Mesenchymal stem cell (in vitro differentiated cells and primary cell): ENCODE measurements around the gene CP.
A peak's percentile ranks its signal among the peaks of the same experiment; 100 is the strongest.

ENCODE experiments used
- DNase-seq: peaks from one replicate; pipeline ENCODE4 v3.0.0-alpha.2; 2013
- H2AFZ ChIP-seq: one replicate; pipeline ENCODE4 v1.6.1; 2013; ENCODE audit warnings: low read depth, mild to moderate bottlenecking, control low read depth, inconsistent platforms, low read length, moderate library complexity
- H2AK5ac ChIP-seq: 2 replicates; pipeline ENCODE4 v1.6.1; 2013; ENCODE audit warnings: low read length, moderate library complexity, mild to moderate bottlenecking, inconsistent platforms; ENCODE audit not compliant: severe bottlenecking
- H2BK120ac ChIP-seq: one replicate; pipeline ENCODE4 v1.6.1; 2013; ENCODE audit warnings: low read depth, mild to moderate bottlenecking, inconsistent platforms, low read length, moderate library complexity
- H2BK12ac ChIP-seq, 2 experiments: one replicate each; pipeline ENCODE4 v1.6.1; 2013; ENCODE audit warnings: inconsistent platforms in 2 of 2, low read length in 2 of 2, mild to moderate bottlenecking in 2 of 2, moderate library complexity in 2 of 2, control low read depth in 1 of 2
- H2BK15ac ChIP-seq: one replicate; pipeline ENCODE4 v1.6.1; 2013; ENCODE audit warnings: mild to moderate bottlenecking, low read depth, inconsistent platforms; ENCODE audit not compliant: poor library complexity, severe bottlenecking
- H2BK5ac ChIP-seq: 2 replicates; pipeline ENCODE4 v1.6.1; 2013; ENCODE audit warnings: low read depth, mild to moderate bottlenecking, low read length, control low read depth, inconsistent platforms; ENCODE audit not compliant: poor library complexity, severe bottlenecking
- H3K14ac ChIP-seq, 2 experiments: one replicate each; pipeline ENCODE4 v1.6.1; 2013; ENCODE audit warnings: inconsistent platforms in 2 of 2, low read length in 2 of 2, control low read depth in 1 of 2, mild to moderate bottlenecking in 1 of 2, moderate library complexity in 1 of 2
- H3K18ac ChIP-seq, 2 experiments: one replicate each; pipeline ENCODE4 v1.6.1; 2013; ENCODE audit warnings: inconsistent platforms in 2 of 2, low read length in 2 of 2, control low read depth in 1 of 2, low read depth in 1 of 2, mild to moderate bottlenecking in 1 of 2
- H3K23ac ChIP-seq, 2 experiments: one replicate each; pipeline ENCODE4 v1.6.1; 2013; ENCODE audit warnings: inconsistent platforms in 2 of 2, low read length in 2 of 2, mild to moderate bottlenecking in 2 of 2, moderate library complexity in 2 of 2, control low read depth in 1 of 2
- H3K27ac ChIP-seq: 2 replicates; pipeline ENCODE4 v1.5.1; 2013; ENCODE audit warnings: mild to moderate bottlenecking, moderate library complexity, low read length, control low read depth, inconsistent platforms; ENCODE audit not compliant: poor library complexity, severe bottlenecking
- H3K27me3 ChIP-seq, 2 experiments: 2 replicates each; pipeline versions ENCODE4 v1.6.1 to v1.7.0; 2013; ENCODE audit warnings: low read length in 2 of 2, mild to moderate bottlenecking in 2 of 2, moderate library complexity in 2 of 2, control low read depth in 1 of 2, inconsistent platforms in 1 of 2; ENCODE audit not compliant: control insufficient read depth in 1 of 2, insufficient read depth in 1 of 2
- H3K36me3 ChIP-seq, 2 experiments: 2 replicates each; pipeline versions ENCODE4 v1.6.1 to v1.7.0; 2013; ENCODE audit warnings: low read length in 2 of 2, control low read depth in 1 of 2, inconsistent platforms in 1 of 2, low read depth in 1 of 2, mild to moderate bottlenecking in 1 of 2; ENCODE audit not compliant: insufficient read depth in 2 of 2, control insufficient read depth in 1 of 2
- H3K4ac ChIP-seq, 2 experiments: one replicate each; pipeline ENCODE4 v1.6.1; 2013; ENCODE audit warnings: inconsistent platforms in 2 of 2, low read length in 2 of 2, mild to moderate bottlenecking in 2 of 2, moderate library complexity in 2 of 2, control low read depth in 1 of 2, low read depth in 1 of 2
- H3K4me1 ChIP-seq: 2 replicates; pipeline ENCODE4 v1.6.1; 2013; ENCODE audit warnings: low read depth, low read length, control low read depth; ENCODE audit not compliant: control insufficient read depth, insufficient read depth
- H3K4me2 ChIP-seq: 2 replicates; pipeline ENCODE4 v1.6.1; 2013; ENCODE audit warnings: low read length, mild to moderate bottlenecking, inconsistent platforms; ENCODE audit not compliant: poor library complexity, severe bottlenecking
- H3K4me3 ChIP-seq, 2 experiments: 2 replicates each; pipeline versions ENCODE4 v1.5.1 to v1.7.0; 2013; ENCODE audit warnings: low read length in 2 of 2, mild to moderate bottlenecking in 2 of 2, control low read depth in 1 of 2, low read depth in 1 of 2; ENCODE audit not compliant: insufficient read depth in 1 of 2
- H3K79me1 ChIP-seq: replicated peaks from 2 replicates; pipeline ENCODE4 v1.6.1; 2013; ENCODE audit warnings: mild to moderate bottlenecking, control low read depth, low read length, inconsistent platforms; ENCODE audit not compliant: poor library complexity, severe bottlenecking
- H3K9ac ChIP-seq: 2 replicates; pipeline ENCODE4 v1.7.0; 2013; ENCODE audit warnings: mild to moderate bottlenecking, low read length, moderate library complexity
- H3K9me3 ChIP-seq: 2 replicates; pipeline ENCODE4 v1.7.0; 2013; ENCODE audit warnings: mild to moderate bottlenecking, low read length; ENCODE audit not compliant: control insufficient read depth
- H4K8ac ChIP-seq: one replicate; pipeline ENCODE4 v1.6.1; 2013; ENCODE audit warnings: inconsistent platforms, mild to moderate bottlenecking, low read length, moderate library complexity
- H4K91ac ChIP-seq: one replicate; pipeline ENCODE4 v1.6.1; 2013; ENCODE audit warnings: mild to moderate bottlenecking, low read length, inconsistent platforms
- WGBS: methylation state at CpG from one replicate; pipeline ENCODE4 v1.1.7; 2013; ENCODE audit warnings: mixed read lengths; 5-methylcytosine and 5-hydroxymethylcytosine counted together

CP gene

DNA sequence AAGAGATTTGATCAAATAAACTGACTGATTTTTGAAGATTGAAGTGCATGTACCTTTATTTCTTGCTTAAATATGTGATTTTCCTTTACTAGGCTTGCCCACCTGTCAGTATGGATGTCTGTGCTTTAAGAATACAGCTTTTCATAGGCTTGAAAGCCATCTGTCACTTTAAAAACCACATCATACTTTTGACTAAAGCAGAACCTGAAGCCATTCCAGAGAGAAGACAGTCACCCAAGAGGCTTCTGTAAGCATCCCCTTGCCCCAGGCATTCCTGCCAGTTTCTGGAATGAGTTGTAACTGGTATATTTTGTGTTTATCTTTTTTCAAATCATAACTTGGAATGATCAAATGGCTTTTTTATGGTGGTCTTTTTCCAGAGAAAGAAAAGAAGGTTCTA, 68.2 kb downstream of the CP start:
- Histone ChIP-seq H2BK15ac (no peak overlapping the region), H3K4me2 (no peak overlapping the region), H3K4me3 (no peak overlapping the region), H3K36me3 (peaks cover 11 to 81% of the 10 kb centered on the region in 2 experiments), H3K79me1 (peaks cover 7% of the 10 kb centered on the region), H3K14ac (no peak overlapping the region), H3K9ac (no peak overlapping the region), H2BK12ac (no peak overlapping the region), H3K4me1 (peaks cover 5% of the 10 kb centered on the region), H3K9me3 (no peaks in the 10 kb centered on the region), H3K27ac (no peak overlapping the region), H4K91ac (no peak overlapping the region), H2AK5ac (no peak overlapping the region), H2BK5ac (no peak overlapping the region), H3K18ac (no peak overlapping the region), H3K27me3 (no peaks in the 10 kb centered on the region), H2AFZ (no peak overlapping the region), H3K23ac (no peak overlapping the region), H4K8ac (no peak overlapping the region), H3K4ac (no peak overlapping the region), H2BK120ac (no peak overlapping the region)
- no peak for DNase-seq

GRCh38 chr3:149152420-149152819, 69.2 kb downstream of the CP start:
- H3K9me3 ChIP-seq, result no peaks in the 10 kb centered on the region
- no peak overlapping the region for H3K4me3 ChIP-seq
- H2AFZ ChIP-seq, result no peak overlapping the region
- peaks cover 7% of the 10 kb centered on the region for H3K79me1 ChIP-seq
- peak overlapping the region; percentile 90 for H2BK15ac ChIP-seq
- no peak overlapping the region for H3K23ac ChIP-seq
- H3K27ac ChIP-seq, result peak overlapping the region; percentile 82
- H3K36me3 ChIP-seq, result peaks cover 11 to 76% of the 10 kb centered on the region in 2 experiments
- H4K8ac ChIP-seq, result peak overlapping the region; percentile 89
- no peak overlapping the region for H2BK5ac ChIP-seq
- 0% methylated on average over 1 of the region's 2 CpGs for WGBS
- H3K18ac ChIP-seq, result peak overlapping the region; percentile 96 to 97
- H3K27me3 ChIP-seq, result no peaks in the 10 kb centered on the region
- peak overlapping the region; percentile 86 for H2AK5ac ChIP-seq
- DNase-seq, result peak; percentile 86
- H3K4me1 ChIP-seq, result peaks cover 5% of the 10 kb centered on the region
- H3K4me2 ChIP-seq, result no peak overlapping the region
- peak overlapping the region; percentile 91 for H4K91ac ChIP-seq
- peak overlapping the region; percentile 42 for H3K9ac ChIP-seq
- peak overlapping the region; percentile 78 for H2BK120ac ChIP-seq
- H3K14ac ChIP-seq, result peak overlapping the region in 1 of 2 experiments; percentile 94
- peak overlapping the region; percentile 84 to 88 for H3K4ac ChIP-seq
- H2BK12ac ChIP-seq, result peak overlapping the region; percentile 75 to 100

- H3K4me1 ChIP-seq, result peaks cover 5% of the 10 kb centered on the region
- peak overlapping the region; percentile 42 for H3K9ac ChIP-seq
- peaks cover 7% of the 10 kb centered on the region for H3K79me1 ChIP-seq
- peaks cover 8 to 76% of the 10 kb centered on the region in 2 experiments for H3K36me3 ChIP-seq
- H3K4me3 ChIP-seq, result no peak overlapping the region
- H3K23ac ChIP-seq, result no peak overlapping the region
- no peak overlapping the region for H2BK12ac ChIP-seq
- no peak overlapping the region for H2BK5ac ChIP-seq
- no peak overlapping the region for H3K4me2 ChIP-seq
- no peak overlapping the region for H3K14ac ChIP-seq
- no peak overlapping the region for H2BK15ac ChIP-seq
- DNase-seq, result peak; percentile 91
- H3K27ac ChIP-seq, result peak overlapping the region; percentile 82
- no peaks in the 10 kb centered on the region for H3K27me3 ChIP-seq
- H3K9me3 ChIP-seq, result no peaks in the 10 kb centered on the region
- H2AK5ac ChIP-seq, result no peak overlapping the region
- no peak overlapping the region for H3K18ac ChIP-seq
- H2BK120ac ChIP-seq, result no peak overlapping the region
- no peak overlapping the region for H4K8ac ChIP-seq
- no peak overlapping the region for H2AFZ ChIP-seq
- no peak overlapping the region for H3K4ac ChIP-seq
- H4K91ac ChIP-seq, result no peak overlapping the region
- 0% methylated on average over 2 of the region's 2 CpGs for WGBS
Measured at GRCh38 chr3:149151843-149152242, 69.8 kb downstream of the CP start.

GRCh38 chr3:149150436-149150835, 71.2 kb downstream of the CP start:
- Histone ChIP-seq H4K91ac (peak overlapping the region; percentile 87), H3K14ac (no peak overlapping the region), H2BK12ac (peak overlapping the region; percentile 12 to 78), H3K4me3 (no peak overlapping the region), H2BK120ac (no peak overlapping the region), H3K36me3 (peaks cover 4 to 76% of the 10 kb centered on the region in 2 experiments), H3K4me2 (no peak overlapping the region), H3K27me3 (no peaks in the 10 kb centered on the region), H2AK5ac (no peak overlapping the region), H3K9me3 (no peaks in the 10 kb centered on the region), H4K8ac (no peak overlapping the region), H3K4ac (no peak overlapping the region), H2BK5ac (no peak overlapping the region), H3K27ac (no peak overlapping the region), H3K18ac (peak overlapping the region; percentile 58 to 90), H3K23ac (no peak overlapping the region), H2AFZ (no peak overlapping the region), H3K4me1 (peaks cover 5% of the 10 kb centered on the region), H3K79me1 (peaks cover 6% of the 10 kb centered on the region), H2BK15ac (no peak overlapping the region), H3K9ac (no peak overlapping the region)
- 99% methylated on average over 6 of the region's 6 CpGs for WGBS
- no peak for DNase-seq
